Stimulated activated CD8-positive, alpha-beta memory T cell treated with anti-CD3 and anti-CD28 coated beads, Interleukin-7, amount 100 ng/mL, for 48 hours (primary cell): ENCODE measurements around the gene NPDC1.

Experiments used
- DNase-seq, 2 donors: peaks; one replicate each; pipeline ENCODE4 v3.0.0-alpha.2; 2020; ENCODE audit warnings: low read depth in 1 of 2; ENCODE audit errors: extremely low read depth in 1 of 2

NPDC1 gene

GRCh38 chr9:136996361-136997292 is 49.4 kb downstream of the NPDC1 start, which contains the start of gene CLIC3:
Gene CLIC3, minus strand, starts transcription at chr9:136996568. Its CDS starts 25 bp downstream, at chr9:136996543.
- DNase-seq: no peak

GRCh38 chr9:136995772-136996311 is 50.1 kb downstream of the NPDC1 start:
- DNase-seq: no peak

DNA sequence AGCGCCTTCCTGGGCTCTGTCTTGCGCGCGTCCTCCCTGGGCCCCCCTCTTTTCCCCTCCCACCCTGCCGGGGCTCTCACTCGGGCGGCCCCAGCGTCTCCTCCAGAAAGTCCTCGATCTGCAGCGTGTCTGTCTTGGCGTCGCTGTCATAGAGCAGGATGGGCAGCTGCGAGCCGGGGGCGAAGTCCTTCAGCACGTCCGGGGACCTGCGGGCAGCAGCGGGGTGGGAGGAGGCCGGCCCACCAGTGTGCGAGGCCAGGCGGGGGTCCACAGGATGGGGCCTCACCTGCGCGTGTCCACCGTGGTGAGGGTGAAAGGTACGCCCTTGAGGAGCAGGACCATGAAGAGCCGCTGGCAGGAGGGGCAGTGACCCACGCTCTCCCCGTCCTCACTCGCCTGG is 50.6 kb downstream of the NPDC1 start:
- DNase-seq: no peak

GRCh38 chr9:136994888-136995230 is 51.1 kb downstream of the NPDC1 start:
- no peak for DNase-seq

GRCh38 chr9:136994180-136994887 is 51.6 kb downstream of the NPDC1 start:
- DNase-seq: no peak

DNA sequence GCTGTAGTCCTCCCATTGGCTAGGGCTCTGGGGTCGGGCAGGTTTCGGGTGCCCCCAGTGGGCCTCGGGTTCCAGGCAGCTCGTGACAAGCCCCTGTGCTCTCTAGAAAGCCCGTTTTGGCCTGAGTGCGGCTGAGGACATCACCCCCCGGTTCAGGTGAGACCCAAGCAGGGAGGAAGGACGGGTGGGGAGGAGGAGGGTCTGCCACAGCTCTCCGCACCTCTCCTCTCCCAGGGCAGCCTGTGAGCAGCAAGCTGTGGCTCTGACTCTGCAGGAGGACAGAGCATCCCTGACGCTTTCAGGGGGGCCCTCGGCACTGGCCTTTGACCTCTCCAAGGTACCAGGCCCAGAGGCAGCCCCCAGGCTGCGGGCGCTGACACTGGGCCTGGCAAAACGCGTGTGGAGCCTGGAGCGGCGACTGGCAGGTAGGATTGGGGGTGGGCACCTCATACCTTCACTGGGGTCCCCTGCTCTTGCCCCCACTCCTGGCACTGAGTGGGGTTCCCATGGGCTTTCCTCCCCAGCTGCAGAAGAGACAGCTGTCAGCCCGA is 53.1 kb downstream of the NPDC1 start:
- DNase-seq: no peak

- DNase-seq: peak; percentile 86
Measured at GRCh38 chr9:136991993-136992818, 53.8 kb downstream of the NPDC1 start, which contains the start of gene PAXX. Gene PAXX, plus strand, starts transcription at chr9:136992422. Its CDS starts 22 bp downstream, at chr9:136992444.

DNA sequence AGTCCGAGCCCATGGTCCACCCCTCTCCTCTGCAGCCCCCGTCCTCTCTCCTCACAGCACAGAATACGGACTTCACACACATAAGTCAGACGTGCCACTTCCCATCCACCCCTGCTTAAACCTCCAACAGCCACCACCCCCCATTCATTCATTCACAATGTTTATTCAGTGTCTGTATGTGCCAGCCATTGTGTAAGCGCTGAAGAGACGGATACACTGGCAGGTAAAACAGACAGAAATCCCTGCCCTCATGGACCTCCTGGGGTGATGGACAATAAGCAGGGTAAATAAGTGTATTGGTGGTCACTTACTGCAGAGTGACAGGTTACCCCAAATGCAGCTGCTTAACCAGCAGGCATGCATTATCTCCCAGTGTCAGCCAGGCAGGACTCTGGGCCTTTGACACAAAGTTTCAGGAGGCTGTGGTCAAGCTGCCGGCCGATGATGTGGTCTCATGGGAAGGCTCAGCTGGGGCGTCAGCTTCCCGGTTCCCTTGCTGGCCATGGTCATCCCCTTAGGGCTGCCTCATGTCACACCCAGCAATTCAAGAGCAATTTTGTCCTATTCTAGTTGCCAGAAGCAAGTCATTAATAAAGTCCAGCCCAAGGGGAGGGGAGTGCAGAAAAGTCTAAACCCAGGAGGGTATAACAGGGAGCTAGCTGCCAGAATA is 55.6 kb downstream of the NPDC1 start:
- no peak for DNase-seq
